ENCODE data around the gene RAB1A. TPM values are rescaled to one million over a fixed set of nuclear protein-coding genes. Genes with fewer than 3 reads are reported as not detected.
A peak's percentile ranks its signal among the peaks of the same experiment; 100 is the strongest.
"Not testable (repeated sequence)": the region's sequence is repeated elsewhere in the genome, so short reads cannot be mapped to it uniquely, and the experiment has no call there.

The RAB1A gene
- total RNA-seq, 1 donor from 2014 or later: 114 TPM

- no peaks in the 10 kb centered on the region for H3K36me3 ChIP-seq (ENCODE audit: control insufficient read depth, insufficient read depth, low read length)
- FAIRE-seq (no peak), DNase-seq (ENCODE audit: low read depth) (peak; percentile 34)
- H3K4me3 ChIP-seq (ENCODE audit: low read depth, low read length): no peak overlapping the region
- H3K27me3 ChIP-seq (ENCODE audit: control insufficient read depth, insufficient read depth, low read length): no peaks in the 10 kb centered on the region
- TF ChIP-seq, protein P1, sequence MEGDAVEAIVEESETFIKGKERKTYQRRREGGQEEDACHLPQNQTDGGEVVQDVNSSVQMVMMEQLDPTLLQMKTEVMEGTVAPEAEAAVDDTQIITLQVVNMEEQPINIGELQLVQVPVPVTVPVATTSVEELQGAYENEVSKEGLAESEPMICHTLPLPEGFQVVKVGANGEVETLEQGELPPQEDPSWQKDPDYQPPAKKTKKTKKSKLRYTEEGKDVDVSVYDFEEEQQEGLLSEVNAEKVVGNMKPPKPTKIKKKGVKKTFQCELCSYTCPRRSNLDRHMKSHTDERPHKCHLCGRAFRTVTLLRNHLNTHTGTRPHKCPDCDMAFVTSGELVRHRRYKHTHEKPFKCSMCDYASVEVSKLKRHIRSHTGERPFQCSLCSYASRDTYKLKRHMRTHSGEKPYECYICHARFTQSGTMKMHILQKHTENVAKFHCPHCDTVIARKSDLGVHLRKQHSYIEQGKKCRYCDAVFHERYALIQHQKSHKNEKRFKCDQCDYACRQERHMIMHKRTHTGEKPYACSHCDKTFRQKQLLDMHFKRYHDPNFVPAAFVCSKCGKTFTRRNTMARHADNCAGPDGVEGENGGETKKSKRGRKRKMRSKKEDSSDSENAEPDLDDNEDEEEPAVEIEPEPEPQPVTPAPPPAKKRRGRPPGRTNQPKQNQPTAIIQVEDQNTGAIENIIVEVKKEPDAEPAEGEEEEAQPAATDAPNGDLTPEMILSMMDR (IDR thresholded peaks at IDR 0.05; ENCODE audit: insufficient read depth, low read length, severe bottlenecking): peak; percentile 47
Observed at GRCh38 chr2:65142515-65142914, 12.6 kb upstream of the RAB1A start.

DNA sequence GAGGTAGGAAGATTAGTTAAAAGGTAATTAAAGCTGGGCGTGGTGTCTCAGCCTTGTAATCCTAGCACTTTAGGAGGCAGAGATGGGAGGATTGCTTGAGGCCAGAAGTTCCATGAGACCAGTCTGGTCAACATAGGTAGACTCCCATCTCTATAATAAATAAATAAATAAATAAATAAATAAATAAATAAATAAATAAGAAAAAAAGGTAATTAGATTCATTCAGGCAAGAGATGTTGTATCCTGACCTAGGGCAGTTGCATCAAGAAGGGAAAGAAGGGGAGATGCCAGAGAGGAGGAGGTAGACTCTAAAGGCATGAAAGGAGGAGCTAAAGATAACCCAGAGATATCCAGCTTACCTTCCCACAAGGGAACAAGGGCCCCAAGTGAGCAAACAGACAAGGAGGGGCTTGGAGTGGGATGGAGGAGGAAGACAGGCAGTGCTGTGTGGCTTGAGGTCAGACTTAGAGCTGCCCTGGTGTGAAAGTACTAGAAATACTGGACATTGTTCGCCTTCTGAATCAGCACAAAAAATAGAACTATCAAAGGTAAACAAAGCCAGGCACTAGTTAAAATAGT, 7.4 kb upstream of the RAB1A start:
- DNase-seq (ENCODE audit: low read depth) (no peak), FAIRE-seq (no peak)
- no peaks in the 10 kb centered on the region for H3K27me3 ChIP-seq (ENCODE audit: control insufficient read depth, insufficient read depth, low read length)
- H3K4me3 ChIP-seq (ENCODE audit: low read depth, low read length): no peak overlapping the region
- TF ChIP-seq, protein P1 (IDR thresholded peaks at IDR 0.05; ENCODE audit: insufficient read depth, low read length, severe bottlenecking): no peak
- H3K36me3 ChIP-seq (ENCODE audit: control insufficient read depth, insufficient read depth, low read length): no peaks in the 10 kb centered on the region

- TF ChIP-seq, protein P1 (IDR thresholded peaks at IDR 0.05; ENCODE audit: insufficient read depth, low read length, severe bottlenecking): no peak
- no peaks in the 10 kb centered on the region for H3K27me3 ChIP-seq (ENCODE audit: control insufficient read depth, insufficient read depth, low read length)
- FAIRE-seq (no peak), DNase-seq (ENCODE audit: low read depth) (no peak)
- no peak overlapping the region for H3K4me3 ChIP-seq (ENCODE audit: low read depth, low read length)
- H3K36me3 ChIP-seq (ENCODE audit: control insufficient read depth, insufficient read depth, low read length): no peaks in the 10 kb centered on the region
Observed at GRCh38 chr2:65136253-65136652, 6.3 kb upstream of the RAB1A start.

DNA sequence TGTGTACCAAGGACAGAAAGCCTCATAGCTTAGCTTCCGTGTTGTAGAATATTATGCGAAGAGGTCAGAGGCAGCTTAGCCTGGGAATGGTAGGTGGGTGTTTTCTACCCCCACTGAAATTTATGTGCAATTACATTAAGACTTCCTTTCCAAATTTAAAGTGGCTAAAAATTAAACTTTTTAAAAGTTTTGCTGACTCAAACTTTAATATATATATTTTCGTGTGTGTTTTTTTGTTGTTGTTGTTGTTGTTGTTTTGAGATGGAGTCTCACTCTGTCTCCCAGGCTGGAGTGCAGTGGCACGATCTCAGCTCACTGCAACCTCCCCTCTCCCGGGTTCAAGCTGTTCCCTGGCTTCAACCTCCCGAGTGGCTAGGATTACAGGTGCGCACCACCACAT, 4.3 kb upstream of the RAB1A start:
- TF ChIP-seq, protein P1 (IDR thresholded peaks at IDR 0.05; ENCODE audit: insufficient read depth, low read length, severe bottlenecking): no peak
- FAIRE-seq (no peak), DNase-seq (ENCODE audit: low read depth) (no peak)
- H3K36me3 ChIP-seq (ENCODE audit: control insufficient read depth, insufficient read depth, low read length): no peaks in the 10 kb centered on the region
- H3K27me3 ChIP-seq (ENCODE audit: control insufficient read depth, insufficient read depth, low read length): no peaks in the 10 kb centered on the region
- no peak overlapping the region for H3K4me3 ChIP-seq (ENCODE audit: low read depth, low read length)

GRCh38 chr2:65133626-65134025, 3.7 kb upstream of the RAB1A start:
- no peak for FAIRE-seq

DNA sequence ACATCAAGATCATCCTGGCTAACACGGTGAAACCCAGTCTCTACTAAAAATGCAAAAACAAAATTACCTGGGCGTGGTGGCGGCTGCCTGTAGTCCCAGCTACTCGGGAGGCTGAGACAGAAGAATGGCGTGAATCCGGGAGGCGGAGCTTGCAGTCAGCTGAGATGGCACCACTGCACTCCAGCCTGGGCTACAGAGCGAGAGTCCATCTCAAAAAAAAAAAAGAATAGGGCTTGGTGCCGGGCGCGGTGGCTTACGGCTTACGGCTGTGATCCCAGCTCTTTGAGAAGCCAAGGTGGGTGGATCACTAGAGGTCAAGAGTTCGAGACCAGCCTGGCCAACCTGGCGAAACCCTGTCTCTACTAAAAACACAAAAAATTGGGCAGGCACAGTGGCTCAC, 3.0 kb upstream of the RAB1A start:
- DNase-seq (ENCODE audit: low read depth); H3K4me3 ChIP-seq (ENCODE audit: low read depth, low read length); FAIRE-seq; H3K27me3 ChIP-seq (ENCODE audit: control insufficient read depth, insufficient read depth, low read length); H3K36me3 ChIP-seq (ENCODE audit: control insufficient read depth, insufficient read depth, low read length): not testable (repeated sequence)

More at GRCh38 chr2:65133626-65134025, 3.7 kb upstream of the RAB1A start:
- TF ChIP-seq, protein P1 (IDR thresholded peaks at IDR 0.05; ENCODE audit: insufficient read depth, low read length, severe bottlenecking): no peak
- no peaks in the 10 kb centered on the region for H3K27me3 ChIP-seq (ENCODE audit: control insufficient read depth, insufficient read depth, low read length)
- no peak for DNase-seq (ENCODE audit: low read depth)
- no peak overlapping the region for H3K4me3 ChIP-seq (ENCODE audit: low read depth, low read length)
- H3K36me3 ChIP-seq (ENCODE audit: control insufficient read depth, insufficient read depth, low read length): no peaks in the 10 kb centered on the region

Data from bronchial epithelial cell (primary cell).